NCI-H82 (cell line): ENCODE data around the gene TMEM63A.
"Not testable (repeated sequence)": the region's sequence is repeated elsewhere in the genome, so short reads cannot be mapped to it uniquely, and the experiment has no call there.

ENCODE experiments used
- DNase-seq: peaks from one replicate; lab custom pipeline; 2025; lab: John Stamatoyannopoulos, UW

Gene TMEM63A

GRCh38 chr1:225908773-225909172 is 26.6 kb upstream of the TMEM63A start:
- no peak for DNase-seq

GRCh38 chr1:225908013-225908640 is 25.9 kb upstream of the TMEM63A start:
- no peak for DNase-seq

GRCh38 chr1:225907341-225907740 is 25.2 kb upstream of the TMEM63A start:
- no peak for DNase-seq

- no peak for DNase-seq
Observed at GRCh38 chr1:225906467-225906866, 24.3 kb upstream of the TMEM63A start.

- no peak for DNase-seq
Observed at GRCh38 chr1:225903623-225904022, 21.4 kb upstream of the TMEM63A start.

- no peak for DNase-seq
Observed at GRCh38 chr1:225899044-225899925, 17.1 kb upstream of the TMEM63A start.

- no peak for DNase-seq
Observed at GRCh38 chr1:225897595-225898514, 15.7 kb upstream of the TMEM63A start.

- no peak for DNase-seq
Observed at GRCh38 chr1:225896937-225897549, 14.9 kb upstream of the TMEM63A start.

GRCh38 chr1:225896494-225896893 is 14.3 kb upstream of the TMEM63A start:
- no peak for DNase-seq

- no peak for DNase-seq
Observed at GRCh38 chr1:225892307-225892706, 10.1 kb upstream of the TMEM63A start.

- no peak for DNase-seq
Observed at GRCh38 chr1:225891229-225891972, 9.2 kb upstream of the TMEM63A start.

GRCh38 chr1:225890346-225891228 is 8.4 kb upstream of the TMEM63A start:
- no peak for DNase-seq

GRCh38 chr1:225889743-225890142 is 7.6 kb upstream of the TMEM63A start:
- no peak for DNase-seq

GRCh38 chr1:225888898-225889601 is 6.9 kb upstream of the TMEM63A start, which contains the start of gene LEFTY1:
LEFTY1 (minus strand) TSS chr1:225889146; CDS start chr1:225889066, 80 bp downstream.
- no peak for DNase-seq

- DNase-seq = no peak
Observed at GRCh38 chr1:225888289-225888897, 6.2 kb upstream of the TMEM63A start.

- not testable (repeated sequence) for DNase-seq
Observed at GRCh38 chr1:225887554-225888288, 5.5 kb upstream of the TMEM63A start.

- DNase-seq = no peak
Observed at GRCh38 chr1:225887030-225887314, 4.8 kb upstream of the TMEM63A start.
